Chondrocyte (in vitro differentiated cells): ENCODE measurements around the gene TBC1D24. TPM values are rescaled to one million over a fixed set of nuclear protein-coding genes. Genes with fewer than 3 reads are reported as not detected.

Source experiments
- DNase-seq: peaks from one replicate; pipeline ENCODE4 v3.0.0; 2021; ENCODE audit warnings: mixed read lengths, low spot score
- H3K27ac Mint-ChIP-seq: one replicate; pipeline ENCODE4 v1.8.0; 2021; ENCODE audit warnings: mild to moderate bottlenecking, moderate library complexity, mixed read lengths; ENCODE audit not compliant: unreplicated experiment
- H3K27me3 Mint-ChIP-seq: 2 replicates; pipeline ENCODE4 v1.8.0; 2021; ENCODE audit warnings: low read depth, mixed read lengths
- H3K36me3 Mint-ChIP-seq: 2 replicates; pipeline ENCODE4 v1.8.0; 2021; ENCODE audit warnings: low read depth, mixed read lengths
- H3K4me1 Mint-ChIP-seq: 2 replicates; pipeline ENCODE4 v1.8.0; 2021; ENCODE audit warnings: low read depth, mild to moderate bottlenecking, mixed read lengths
- H3K4me3 Mint-ChIP-seq: one replicate; pipeline ENCODE4 v1.8.0; 2021; ENCODE audit warnings: mild to moderate bottlenecking, moderate library complexity, mixed read lengths; ENCODE audit not compliant: unreplicated experiment
- H3K9me3 Mint-ChIP-seq: 2 replicates; pipeline ENCODE4 v1.8.0; 2021; ENCODE audit warnings: low read depth, mixed read lengths
- CTCF ChIP-seq: fragments of 200-600 bp; sonication (generic); IDR thresholded peaks from 2 replicates; pipeline ENCODE4 v1.5.0; 2021; ENCODE audit warnings: antibody characterized with exemption, mild to moderate bottlenecking, moderate library complexity
- total RNA-seq: library from RNA; stranded (reverse); gene quantifications from 3 replicates; pipeline ENCODE4 v1.2.1, GENCODE V29; 2021

The TBC1D24 gene
- total RNA-seq, 1 donor from 2014 or later, result 17.9 TPM

DNA sequence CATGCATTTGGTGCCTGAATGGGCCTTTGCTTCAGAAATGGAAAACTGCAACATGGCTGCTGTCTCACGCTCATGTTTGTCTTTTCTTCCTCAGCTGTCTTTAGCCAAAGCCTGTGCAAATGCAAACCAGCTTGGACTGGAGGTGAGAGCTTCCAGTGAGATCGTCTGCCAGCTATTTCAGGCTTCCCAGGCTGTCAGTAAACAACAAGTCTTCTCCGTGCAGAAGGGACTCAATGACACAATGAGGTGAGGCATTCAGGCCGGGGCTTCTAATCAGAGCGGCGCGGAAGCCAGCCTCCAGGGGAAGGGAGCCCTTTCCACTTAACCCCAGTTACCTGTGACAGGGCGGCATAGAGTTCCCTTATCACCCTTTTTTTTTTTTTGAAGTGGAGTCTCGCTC, 31.4 kb upstream of the TBC1D24 start:
- no peak for DNase-seq
- no peak for TF ChIP-seq CTCF
- no peak overlapping the region for H3K4me3 Mint-ChIP-seq
- no peak overlapping the region for H3K27ac Mint-ChIP-seq
- no peaks in the 10 kb centered on the region for H3K27me3 Mint-ChIP-seq
- H3K4me1 Mint-ChIP-seq, result no peaks in the 10 kb centered on the region
- no peaks in the 10 kb centered on the region for H3K9me3 Mint-ChIP-seq
- H3K36me3 Mint-ChIP-seq, result peaks cover 19% of the 10 kb centered on the region

GRCh38 chr16:2447920-2448583, 26.9 kb upstream of the TBC1D24 start:
- Mint-ChIP-seq H3K36me3 (peaks cover 16% of the 10 kb centered on the region), H3K9me3 (no peaks in the 10 kb centered on the region), H3K4me1 (no peaks in the 10 kb centered on the region), H3K27ac (no peak overlapping the region), H3K4me3 (no peak overlapping the region), H3K27me3 (no peaks in the 10 kb centered on the region)
- peak; percentile 90 for DNase-seq
- TF ChIP-seq CTCF, result no peak

GRCh38 chr16:2449118-2449517, 25.8 kb upstream of the TBC1D24 start:
- H3K4me3 Mint-ChIP-seq, result no peak overlapping the region
- H3K36me3 Mint-ChIP-seq, result peaks cover 19% of the 10 kb centered on the region
- no peaks in the 10 kb centered on the region for H3K9me3 Mint-ChIP-seq
- H3K27ac Mint-ChIP-seq, result no peak overlapping the region
- peak; percentile 87 for DNase-seq
- no peaks in the 10 kb centered on the region for H3K27me3 Mint-ChIP-seq
- H3K4me1 Mint-ChIP-seq, result no peaks in the 10 kb centered on the region
- TF ChIP-seq CTCF, result no peak

- Mint-ChIP-seq H3K27ac (no peak overlapping the region), H3K36me3 (peaks cover 13% of the 10 kb centered on the region), H3K4me3 (no peak overlapping the region), H3K4me1 (no peaks in the 10 kb centered on the region), H3K9me3 (no peaks in the 10 kb centered on the region), H3K27me3 (no peaks in the 10 kb centered on the region)
- TF ChIP-seq CTCF, result no peak
- DNase-seq, result no peak
Measured at GRCh38 chr16:2450535-2450934, 24.4 kb upstream of the TBC1D24 start.

DNA sequence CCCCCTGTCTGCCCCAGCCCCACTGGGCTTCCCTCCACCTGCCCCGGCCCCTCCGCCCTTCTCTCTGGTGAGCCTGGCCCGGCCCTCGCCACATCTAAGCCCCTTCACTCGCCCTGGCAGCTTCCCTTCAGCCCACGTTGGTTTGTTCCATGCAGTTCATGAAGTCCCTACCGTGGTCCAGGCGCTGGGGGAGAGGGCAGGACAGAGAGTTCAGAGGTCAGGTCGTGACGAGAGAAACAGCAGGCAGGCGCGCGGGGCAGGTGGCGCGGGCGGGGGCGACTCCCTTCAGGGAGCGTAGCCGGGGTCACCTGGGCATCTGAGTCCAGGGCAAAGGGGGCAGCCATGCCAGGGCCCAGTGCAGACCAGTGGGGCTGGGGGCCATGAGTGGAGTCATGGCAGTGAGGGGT, 23.9 kb upstream of the TBC1D24 start:
- Mint-ChIP-seq H3K9me3 (no peaks in the 10 kb centered on the region), H3K27ac (no peak overlapping the region)

More for the DNA sequence above, 23.9 kb upstream of the TBC1D24 start:
- Mint-ChIP-seq H3K4me3 (no peak overlapping the region), H3K27me3 (no peaks in the 10 kb centered on the region), H3K36me3 (peaks cover 13% of the 10 kb centered on the region), H3K4me1 (no peaks in the 10 kb centered on the region)
- peak; percentile 91 for DNase-seq
- TF ChIP-seq CTCF, result no peak
